HG03280 (cell line): ENCODE results near the gene AKAP8.
"Not testable (repeated sequence)": the region's sequence is repeated elsewhere in the genome, so short reads cannot be mapped to it uniquely, and the experiment has no call there.

Experiments used
- ATAC-seq: cut with Tn5 transposase; IDR thresholded peaks from one replicate; pipeline ENCODE4 v1.9.1; 2021; ENCODE audit warnings: mild to moderate bottlenecking, moderate library complexity; ENCODE audit not compliant: unreplicated experiment

Gene AKAP8

DNA sequence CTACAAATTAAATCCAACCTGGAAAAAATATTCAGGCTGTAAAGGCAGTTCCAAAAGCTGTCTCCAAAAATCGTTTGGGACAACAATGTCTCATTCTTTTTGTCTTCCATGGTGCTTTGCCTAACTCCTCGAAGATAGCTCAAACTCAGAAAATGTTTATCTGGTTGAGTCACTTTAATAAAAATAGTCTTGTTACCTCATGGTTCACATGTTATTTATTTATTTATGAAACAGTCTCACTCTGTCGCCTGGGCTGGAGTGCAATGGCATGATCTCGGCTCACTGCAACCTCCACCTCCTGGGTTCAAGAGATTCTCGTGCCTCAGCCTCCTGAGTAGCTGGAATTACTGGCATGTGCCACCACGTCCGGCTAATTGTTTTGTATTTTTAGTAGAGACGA lies 42.4 kb downstream of the AKAP8 start:
- no peak for ATAC-seq

DNA sequence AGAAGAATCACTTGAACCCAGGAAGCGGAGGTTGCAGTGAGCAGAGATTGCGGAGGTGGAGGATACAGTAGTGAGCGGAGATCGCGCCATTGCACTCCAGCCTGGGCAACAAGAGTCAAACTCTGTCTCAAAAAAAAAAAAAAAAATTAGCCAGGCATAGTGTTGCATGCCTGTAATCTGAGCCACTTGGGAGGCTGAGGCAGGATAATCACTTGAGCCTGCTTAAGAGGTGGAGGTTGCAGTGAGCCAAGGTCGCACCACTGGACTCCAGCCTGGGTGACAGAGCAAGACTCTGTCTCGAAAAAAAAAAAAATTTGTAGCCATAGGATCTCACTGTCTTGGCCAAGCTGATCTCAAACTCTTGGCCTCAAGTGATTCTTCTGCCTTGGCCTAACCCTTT lies 43.6 kb downstream of the AKAP8 start:
- not testable (repeated sequence) for ATAC-seq

DNA sequence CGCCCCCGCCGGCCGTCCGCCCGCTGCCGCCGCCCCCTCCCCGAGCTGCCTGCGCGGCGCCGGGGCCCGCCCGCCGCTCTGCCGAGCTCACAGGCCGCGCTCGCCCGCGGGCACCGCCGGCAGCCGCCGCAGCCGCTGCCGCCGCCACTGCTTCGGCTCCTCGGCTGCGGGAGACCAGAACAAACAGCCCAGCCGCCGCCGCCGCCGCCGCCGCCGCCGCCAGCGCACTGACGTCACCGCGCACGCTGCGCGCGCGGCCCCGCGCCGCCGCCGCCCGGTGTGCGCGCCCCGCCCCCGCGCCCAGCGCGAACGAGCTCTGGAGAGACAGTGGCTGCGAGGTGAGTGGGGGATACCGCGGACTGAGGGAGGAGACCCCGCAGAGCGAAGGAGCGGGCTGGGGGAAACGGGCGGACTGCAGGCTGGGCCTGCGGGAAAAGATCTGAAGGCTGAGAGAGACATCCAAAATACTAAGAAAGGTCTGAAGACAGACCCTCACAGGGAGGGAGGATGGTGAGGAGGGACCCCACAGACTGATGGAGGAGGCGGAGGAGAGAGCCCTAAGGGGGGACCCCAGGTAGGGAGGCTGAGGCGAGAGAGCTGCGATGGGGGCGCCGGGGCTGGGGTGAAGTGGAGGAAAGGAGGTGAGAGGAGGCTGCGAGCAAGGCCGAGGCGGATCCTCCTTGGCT lies 47.1 kb downstream of the AKAP8 start, which contains the start of gene BRD4:
Gene BRD4 (minus strand): TSS at position 229 of the 686 bp plus-strand sequence. CDS start 59,440 bp downstream, outside the sequence.
- ATAC-seq: peak; percentile 45

DNA sequence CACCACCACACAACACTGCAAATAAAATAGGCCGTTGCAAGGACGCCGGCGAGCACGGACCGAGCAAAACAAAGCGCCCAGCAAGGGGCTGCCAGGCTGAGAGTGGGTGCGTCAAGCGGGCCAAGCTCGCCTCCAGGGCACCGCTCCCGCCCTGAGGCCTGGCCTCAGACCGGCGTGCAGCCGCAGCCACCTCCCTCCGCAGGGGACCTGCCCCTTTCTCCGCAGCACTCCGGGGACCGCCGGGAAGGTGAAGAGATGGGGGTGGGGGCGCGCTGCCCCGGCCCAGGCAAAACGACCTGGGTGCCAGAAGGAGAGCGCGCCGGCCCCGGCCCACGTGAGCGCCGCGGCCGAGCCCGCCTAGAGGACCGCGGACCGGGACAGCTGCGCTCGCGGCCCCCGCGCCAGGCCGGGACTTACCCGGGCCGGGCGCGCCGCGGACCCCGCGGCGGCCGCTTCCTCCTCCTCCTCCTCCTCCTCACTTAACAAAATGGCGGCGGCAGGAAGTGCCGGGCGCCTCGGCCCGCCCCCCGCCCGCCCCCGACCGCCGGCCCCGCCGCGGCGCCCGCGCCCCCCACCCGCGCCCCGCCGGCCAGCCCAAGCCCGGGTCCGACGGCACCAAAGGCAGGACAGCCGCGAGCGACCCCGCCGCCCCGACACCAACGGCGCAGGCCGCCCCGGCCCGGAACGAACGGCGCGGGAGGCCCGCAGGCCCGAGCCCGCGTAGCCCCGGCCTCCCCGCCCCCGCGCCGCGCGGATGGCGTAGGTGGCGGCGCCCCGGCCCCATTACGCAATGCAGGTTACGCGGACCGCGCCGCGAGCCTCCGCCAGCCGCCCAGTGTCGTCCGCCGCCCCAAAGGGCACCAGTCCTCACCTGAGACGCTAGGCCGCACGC lies 47.9 kb downstream of the AKAP8 start:
- ATAC-seq: peak; percentile 37

DNA sequence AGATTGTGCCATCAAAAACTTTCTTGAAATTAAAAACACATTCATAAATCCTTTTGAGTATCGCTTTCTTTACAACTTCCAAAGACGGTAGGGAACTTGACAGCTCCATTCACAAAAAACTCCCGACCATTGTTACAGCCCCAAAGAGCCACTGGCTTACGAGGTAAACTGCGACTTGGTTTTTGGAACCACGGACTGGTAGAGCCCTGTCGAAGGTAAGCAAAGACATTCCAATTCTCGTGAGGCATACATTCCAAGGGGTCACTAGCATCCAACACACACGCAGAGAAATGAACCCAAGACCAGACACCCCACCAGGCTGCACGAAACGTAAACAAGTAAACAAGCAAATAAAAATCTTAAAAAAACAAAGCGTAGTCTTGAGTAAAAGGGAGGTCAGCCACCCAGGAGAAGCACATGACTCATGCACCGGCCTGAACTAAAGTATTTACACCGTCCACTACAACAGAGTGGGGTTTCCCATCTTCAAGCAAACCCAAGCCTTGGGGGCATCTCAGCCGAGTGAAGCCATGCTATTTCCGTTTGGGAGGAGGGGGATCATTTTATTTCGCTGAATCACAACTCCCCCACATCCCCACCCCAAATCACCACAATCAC lies 48.7 kb downstream of the AKAP8 start:
- no peak for ATAC-seq

DNA sequence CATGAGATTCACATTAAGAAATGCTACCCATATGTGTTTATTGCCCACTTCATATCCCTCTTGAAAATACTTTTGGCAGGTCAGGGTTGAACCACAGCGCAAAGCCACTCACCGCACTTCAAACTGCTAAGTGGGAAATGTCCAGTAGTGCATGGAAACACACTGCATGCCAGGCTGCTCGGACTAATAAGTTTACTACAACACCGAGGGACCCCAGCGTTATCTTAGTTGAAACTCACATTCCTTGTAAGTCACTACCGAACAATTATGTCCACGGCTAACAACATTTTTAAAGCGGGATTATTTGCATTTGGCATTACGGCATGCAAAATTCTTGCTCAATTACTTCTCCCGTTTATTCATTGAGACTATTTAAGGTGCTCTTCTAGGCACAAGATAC lies 51.3 kb downstream of the AKAP8 start:
- no peak for ATAC-seq

DNA sequence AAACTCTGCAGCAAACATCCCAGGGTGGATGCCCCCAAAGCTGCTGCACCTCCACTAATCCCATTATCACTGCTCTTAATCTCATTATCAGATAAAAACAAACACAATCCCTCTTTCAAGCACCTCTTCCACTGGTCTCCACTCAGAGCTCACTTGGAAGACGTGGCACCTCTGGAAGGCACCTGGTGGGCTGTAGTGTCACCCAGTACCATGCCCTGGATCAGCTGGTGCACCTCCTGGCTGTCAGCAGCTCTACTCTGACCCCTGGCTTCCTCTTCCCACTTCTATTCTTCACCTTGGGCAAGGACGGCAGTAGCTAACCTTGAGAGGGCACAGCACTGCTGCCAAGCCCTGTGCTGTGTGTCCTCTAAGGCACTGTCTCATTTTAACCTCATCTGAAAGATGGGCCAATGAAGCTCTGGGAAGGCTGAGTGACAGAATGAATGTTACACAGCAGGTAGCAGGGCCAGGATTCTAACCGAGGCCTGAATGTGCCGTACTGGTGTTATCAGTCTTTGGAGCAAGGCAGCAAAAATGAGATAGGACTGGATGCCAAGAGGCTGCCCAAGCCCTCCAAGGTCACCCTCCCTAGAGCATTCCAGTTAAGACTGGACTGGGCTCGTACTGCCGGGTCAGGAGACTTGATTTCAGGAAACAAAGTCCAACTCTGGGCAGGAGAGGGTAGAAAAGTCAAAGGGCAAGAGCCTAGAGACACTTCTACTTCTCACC lies 54.6 kb downstream of the AKAP8 start:
- ATAC-seq: no peak

DNA sequence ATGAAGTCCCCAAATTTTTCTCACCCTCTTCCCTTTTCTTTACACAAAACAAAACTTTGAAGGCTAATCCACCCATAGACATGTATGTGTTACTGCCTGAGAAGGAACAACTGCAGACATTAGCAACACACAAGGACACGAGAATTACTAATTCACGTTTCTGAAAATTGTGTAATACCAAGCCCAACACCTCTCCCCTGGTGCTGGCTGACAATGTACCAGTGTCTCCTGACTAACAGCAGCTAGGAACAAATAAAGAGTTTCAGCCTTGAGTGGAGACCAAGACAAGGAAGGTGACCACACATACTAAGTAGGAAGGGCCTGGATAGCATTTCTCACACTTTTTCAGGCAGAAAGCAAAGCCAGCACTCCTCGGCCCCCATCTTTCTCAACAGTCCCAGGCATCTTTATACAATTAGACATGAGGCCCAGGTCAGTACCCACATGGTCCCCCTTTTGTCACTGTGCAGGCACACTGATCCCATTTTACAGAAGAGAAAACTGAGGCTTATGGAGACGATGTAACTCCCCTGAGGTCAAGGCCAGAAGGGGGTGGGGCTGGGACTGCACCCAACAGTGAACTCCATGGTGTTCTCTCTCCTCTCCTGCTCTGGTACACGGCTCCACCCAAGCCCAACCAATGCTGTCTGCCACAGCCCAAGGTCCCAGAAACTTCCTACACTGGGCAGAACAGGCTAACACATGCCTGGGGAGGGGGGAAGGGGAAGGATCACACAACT lies 55.9 kb downstream of the AKAP8 start:
- ATAC-seq: no peak

DNA sequence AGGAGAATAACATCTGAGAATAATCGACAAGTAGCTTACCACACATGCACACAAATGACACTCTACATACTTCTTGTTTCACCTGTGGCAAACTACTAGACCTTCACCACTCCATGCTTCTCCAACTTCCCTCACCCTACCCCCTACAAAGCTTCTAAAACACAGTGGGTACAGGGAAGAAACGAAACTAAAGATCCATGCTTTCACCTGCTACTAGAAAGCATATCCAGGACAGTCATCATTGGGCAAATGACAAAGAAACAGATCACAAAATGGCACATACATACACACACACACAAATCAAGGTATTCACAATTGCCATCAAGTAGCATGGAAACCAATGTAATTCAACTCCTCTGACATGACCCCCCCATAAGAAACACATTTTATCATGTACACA lies 57.8 kb downstream of the AKAP8 start:
- ATAC-seq: no peak

DNA sequence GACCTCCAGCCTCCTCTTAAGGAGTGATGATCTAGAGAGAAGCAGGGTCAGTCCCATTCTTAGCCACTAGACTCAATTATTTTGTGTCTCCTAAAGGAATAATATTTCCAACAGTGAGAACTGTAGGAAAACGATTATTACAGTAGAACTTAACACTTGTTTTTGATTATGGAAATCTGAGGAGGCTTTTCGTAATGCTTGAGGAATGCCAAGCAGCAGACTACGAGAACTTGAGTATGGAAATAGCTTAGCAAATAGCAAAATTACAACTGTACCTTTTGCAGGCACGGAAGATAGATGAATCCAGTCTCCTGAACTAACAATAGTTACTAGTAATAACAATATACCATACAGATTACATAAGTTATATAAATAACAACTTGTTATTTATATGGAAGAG lies 59.5 kb downstream of the AKAP8 start:
- no peak for ATAC-seq

- no peak for ATAC-seq
Measured at GRCh38 chr19:15318241-15318691, 61.3 kb downstream of the AKAP8 start.

- no peak for ATAC-seq
Measured at GRCh38 chr19:15317392-15318071, 62.1 kb downstream of the AKAP8 start.

GRCh38 chr19:15316498-15316897 lies 63.1 kb downstream of the AKAP8 start:
- no peak for ATAC-seq

- ATAC-seq: no peak
Measured at GRCh38 chr19:15315101-15315500, 64.5 kb downstream of the AKAP8 start.

DNA sequence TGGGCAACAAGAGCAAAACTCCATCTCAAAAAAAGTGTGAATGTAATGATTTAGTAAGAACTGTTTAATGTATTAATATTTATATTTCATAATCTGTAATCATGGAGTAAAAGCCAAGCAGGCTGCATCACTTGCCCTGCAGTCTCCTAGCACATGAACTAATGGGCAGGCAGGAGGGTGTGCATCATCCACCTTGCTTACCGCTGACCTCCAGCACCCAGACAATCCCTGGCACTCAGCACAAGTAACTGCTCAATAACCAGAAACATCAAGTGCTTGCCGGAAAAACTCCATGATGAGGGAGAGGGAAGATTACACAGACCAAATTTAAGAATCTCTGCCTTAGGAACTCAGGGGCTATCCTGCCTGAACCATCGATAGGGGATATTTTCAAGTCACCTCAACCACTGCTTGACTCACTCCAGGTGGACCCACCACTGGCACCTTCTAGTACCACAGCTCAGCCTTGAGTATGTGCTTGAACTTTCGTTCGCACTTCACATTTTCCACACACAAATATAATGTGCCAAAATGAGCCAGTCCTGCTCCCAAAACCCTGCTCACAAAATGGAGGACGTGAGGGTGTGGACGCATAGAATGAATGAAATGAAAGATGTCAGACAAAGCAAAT lies 65.8 kb downstream of the AKAP8 start:
- no peak for ATAC-seq

DNA sequence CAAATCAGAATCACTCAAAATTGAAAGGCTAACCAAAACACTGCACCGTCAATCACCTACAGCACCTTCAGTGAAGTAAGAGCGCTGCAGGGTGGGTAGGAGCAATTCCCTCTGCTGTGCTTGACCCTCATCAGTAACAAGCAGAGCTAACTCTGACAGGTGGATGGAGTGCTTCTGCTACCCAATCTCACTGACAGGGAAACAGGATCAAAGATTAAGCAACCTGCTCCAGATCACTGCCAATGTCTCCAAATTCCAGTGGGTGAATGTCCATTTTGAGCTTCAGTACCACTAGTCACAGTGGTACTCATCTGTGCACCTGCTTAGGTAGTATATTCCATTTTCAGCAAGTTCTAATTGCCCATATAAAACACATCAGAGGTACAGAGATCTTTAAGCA lies 72.4 kb downstream of the AKAP8 start:
- ATAC-seq: no peak

GRCh38 chr19:15305582-15306334 lies 73.8 kb downstream of the AKAP8 start:
- ATAC-seq: no peak

GRCh38 chr19:15304140-15304705 lies 75.4 kb downstream of the AKAP8 start:
- ATAC-seq: no peak
